SK-N-SH treated with all-trans-retinoic acid at 6 μM for 48 hours (cell line): ENCODE data around the gene SLC8A2.

Experiments used
- ATAC-seq: fragments of 200-7000 bp; cut with Tn5 transposase; 3 replicates; pipeline ENCODE4 v1.9.1; 2020; ENCODE audit warnings: mild to moderate bottlenecking, moderate library complexity
- ARNTL ChIP-seq: fragments of 450-650 bp; formaldehyde crosslinking; IDR thresholded peaks from 2 replicates; pipeline ENCODE4 v1.5.0; 2020; ENCODE audit warnings: low read depth, mild to moderate bottlenecking, moderate library complexity, borderline replicate concordance
- CREB5 ChIP-seq: fragments of 250-450 bp; sonication (Bioruptor Pico); IDR thresholded peaks from 2 replicates; pipeline ENCODE4 v1.5.1; 2020; ENCODE audit warnings: low read depth, mild to moderate bottlenecking, moderate library complexity
- CSDC2 ChIP-seq: fragments of 250-450 bp; sonication (Bioruptor Pico); IDR thresholded peaks from 2 replicates; pipeline ENCODE4 v1.5.0; 2020; ENCODE audit warnings: mild to moderate bottlenecking, moderate library complexity
- ESRRG ChIP-seq: fragments of 250-450 bp; sonication (Bioruptor Pico); IDR thresholded peaks from 2 replicates; pipeline ENCODE4 v1.6.1; 2021; ENCODE audit warnings: mild to moderate bottlenecking
- ISL1 ChIP-seq: fragments of 250-450 bp; sonication (Bioruptor Pico); IDR thresholded peaks from 2 replicates; pipeline ENCODE4 v2.1.2; 2022; ENCODE audit warnings: mild to moderate bottlenecking, moderate library complexity
- OSR1 ChIP-seq: fragments of 250-450 bp; sonication (Bioruptor Pico); IDR thresholded peaks from 2 replicates; pipeline ENCODE4 v1.8.0; 2022; ENCODE audit warnings: moderate library complexity, mild to moderate bottlenecking, inconsistent platforms
- POU6F1 ChIP-seq: fragments of 250-450 bp; sonication (Bioruptor Pico); IDR thresholded peaks from 2 replicates; pipeline ENCODE4 v1.8.0; 2021; ENCODE audit warnings: low read depth, mild to moderate bottlenecking, moderate library complexity, borderline replicate concordance
- PPARA ChIP-seq: fragments of 250-450 bp; sonication (Bioruptor Pico); IDR thresholded peaks from 2 replicates; pipeline ENCODE4 v1.5.0; 2020; ENCODE audit warnings: mild to moderate bottlenecking, borderline replicate concordance
- SNAI2 ChIP-seq: fragments of 250-450 bp; sonication (Bioruptor Pico); IDR thresholded peaks from 2 replicates; pipeline ENCODE4 v1.5.0; 2020; ENCODE audit warnings: mild to moderate bottlenecking, moderate library complexity
- TCF4 ChIP-seq: fragments of 250-450 bp; sonication (Bioruptor Pico); IDR thresholded peaks from 2 replicates; pipeline ENCODE4 v1.8.0; 2021; ENCODE audit warnings: mild to moderate bottlenecking, moderate library complexity, borderline replicate concordance
- TOX ChIP-seq: fragments of 250-450 bp; sonication (Bioruptor Pico); IDR thresholded peaks from 2 replicates; pipeline ENCODE4 v1.8.0; 2021; ENCODE audit warnings: mild to moderate bottlenecking, moderate library complexity, borderline replicate concordance
- TSHZ2 ChIP-seq: fragments of 250-450 bp; sonication (Bioruptor Pico); IDR thresholded peaks from 2 replicates; pipeline ENCODE4 v1.5.0; 2020; ENCODE audit warnings: mild to moderate bottlenecking, moderate library complexity
- ZNF70 ChIP-seq: fragments of 450-650 bp; formaldehyde crosslinking; IDR thresholded peaks from 2 replicates; pipeline ENCODE4 v1.5.0; 2020; ENCODE audit warnings: mild to moderate bottlenecking, moderate library complexity
- TF ChIP-seq, protein P1 (sequence below): fragments of 250-450 bp; sonication (Bioruptor Pico); IDR thresholded peaks from 2 replicates; pipeline ENCODE4 v1.5.1; 2021; ENCODE audit warnings: mild to moderate bottlenecking, moderate library complexity

Gene SLC8A2

DNA sequence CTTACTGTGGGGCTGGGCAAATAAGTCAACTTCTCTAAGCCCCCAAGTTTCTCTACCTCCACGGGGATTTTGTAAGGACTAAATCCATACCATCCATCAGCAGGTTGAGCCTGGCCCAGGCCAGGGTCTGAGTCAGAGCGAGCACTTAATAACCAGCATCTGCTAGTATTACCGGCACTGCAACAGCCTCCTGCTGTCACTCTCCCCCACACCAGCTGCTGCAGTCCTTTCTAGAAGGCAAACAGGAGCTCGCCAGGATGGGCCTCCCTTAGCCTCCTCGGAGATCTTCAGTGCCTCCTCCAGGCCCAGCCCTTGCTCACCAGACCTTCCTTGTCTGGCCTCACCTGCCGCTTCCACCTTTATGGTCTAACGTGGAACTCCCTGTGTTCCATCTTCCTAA lies 40.0 kb upstream of the SLC8A2 start:
- no peak for ATAC-seq
- no peak for TF ChIP-seq ARNTL (CRISPR knock-in tag)
- no peak for TF ChIP-seq POU6F1
- TF ChIP-seq ISL1 (CRISPR knock-in tag) = no peak
- TF ChIP-seq CSDC2 (CRISPR knock-in tag) = no peak
- no peak for TF ChIP-seq ZNF70 (CRISPR knock-in tag)
- no peak for TF ChIP-seq TOX (CRISPR knock-in tag)
- TF ChIP-seq SNAI2 (CRISPR knock-in tag) = no peak
- TF ChIP-seq CREB5 (CRISPR knock-in tag) = no peak
- no peak for TF ChIP-seq OSR1

GRCh38 chr19:47511128-47511517 lies 39.4 kb upstream of the SLC8A2 start:
- TF ChIP-seq ESRRG (CRISPR knock-in tag) = no peak
- ATAC-seq = no peak

GRCh38 chr19:47510516-47511127 lies 38.9 kb upstream of the SLC8A2 start:
- ATAC-seq = no peak
- TF ChIP-seq TSHZ2 (CRISPR knock-in tag) = no peak
- no peak for TF ChIP-seq ARNTL (CRISPR knock-in tag)
- no peak for TF ChIP-seq CSDC2 (CRISPR knock-in tag)
- no peak for TF ChIP-seq SNAI2 (CRISPR knock-in tag)
- TF ChIP-seq, all 23 proteins: peak for 0

DNA sequence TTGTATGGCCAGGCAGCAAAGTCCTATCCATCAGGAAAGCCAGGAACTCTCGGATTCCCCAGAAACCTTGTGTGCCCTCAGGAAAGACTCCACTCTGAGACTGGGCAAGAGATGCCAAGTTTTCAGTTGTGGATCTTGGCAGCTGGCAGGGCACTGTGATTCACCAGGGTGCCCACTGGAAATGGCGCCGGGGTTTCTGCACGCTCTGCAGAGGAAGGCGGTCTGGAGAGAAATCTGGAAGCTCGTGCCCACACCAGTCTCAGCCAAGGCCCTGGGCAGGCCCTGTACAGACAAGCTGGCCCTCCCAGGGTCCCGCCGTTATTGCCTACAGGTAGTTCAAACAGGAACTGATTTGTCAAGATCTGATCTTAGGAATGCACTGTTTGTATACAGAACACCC lies 38.3 kb upstream of the SLC8A2 start:
- no peak for ATAC-seq

More for the DNA sequence above, 38.3 kb upstream of the SLC8A2 start:
- TF ChIP-seq TCF4 (CRISPR knock-in tag) (no peak), POU6F1 (no peak), CSDC2 (CRISPR knock-in tag) (no peak), PPARA (no peak)
- TF ChIP-seq, protein P1, sequence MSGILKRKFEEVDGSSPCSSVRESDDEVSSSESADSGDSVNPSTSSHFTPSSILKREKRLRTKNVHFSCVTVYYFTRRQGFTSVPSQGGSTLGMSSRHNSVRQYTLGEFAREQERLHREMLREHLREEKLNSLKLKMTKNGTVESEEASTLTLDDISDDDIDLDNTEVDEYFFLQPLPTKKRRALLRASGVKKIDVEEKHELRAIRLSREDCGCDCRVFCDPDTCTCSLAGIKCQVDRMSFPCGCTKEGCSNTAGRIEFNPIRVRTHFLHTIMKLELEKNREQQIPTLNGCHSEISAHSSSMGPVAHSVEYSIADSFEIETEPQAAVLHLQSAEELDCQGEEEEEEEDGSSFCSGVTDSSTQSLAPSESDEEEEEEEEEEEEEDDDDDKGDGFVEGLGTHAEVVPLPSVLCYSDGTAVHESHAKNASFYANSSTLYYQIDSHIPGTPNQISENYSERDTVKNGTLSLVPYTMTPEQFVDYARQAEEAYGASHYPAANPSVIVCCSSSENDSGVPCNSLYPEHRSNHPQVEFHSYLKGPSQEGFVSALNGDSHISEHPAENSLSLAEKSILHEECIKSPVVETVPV (CRISPR knock-in tag) = no peak
